NCI-H187 (cell line): ENCODE results near the gene TMEM26.

ENCODE experiments used
- DNase-seq, 2 experiments: peaks; one replicate each; lab custom pipeline; 2025; lab: John Stamatoyannopoulos, UW

The TMEM26 gene

GRCh38 chr10:61460835-61461234 is 7.7 kb upstream of the TMEM26 start:
- DNase-seq = no peak

GRCh38 chr10:61458031-61458430 is 4.8 kb upstream of the TMEM26 start:
- DNase-seq = no peak

GRCh38 chr10:61456095-61456789 is 3.1 kb upstream of the TMEM26 start:
- no peak for DNase-seq

GRCh38 chr10:61455656-61456055 is 2.5 kb upstream of the TMEM26 start:
- DNase-seq = no peak

- DNase-seq = no peak
Observed at GRCh38 chr10:61454541-61454940, 1.4 kb upstream of the TMEM26 start.

- no peak for DNase-seq
Observed at GRCh38 chr10:61452151-61452651, 980 bp downstream of the TMEM26 start.

GRCh38 chr10:61451357-61451756 is 1.8 kb downstream of the TMEM26 start:
- no peak for DNase-seq

GRCh38 chr10:61448841-61449600 is 4.2 kb downstream of the TMEM26 start:
- DNase-seq = no peak

- DNase-seq = no peak
Observed at GRCh38 chr10:61448091-61448490, 5.1 kb downstream of the TMEM26 start.

GRCh38 chr10:61439058-61439609 is 14.0 kb downstream of the TMEM26 start:
- no peak for DNase-seq

- DNase-seq = no peak
Observed at GRCh38 chr10:61438141-61438988, 14.8 kb downstream of the TMEM26 start.

- no peak for DNase-seq
Observed at GRCh38 chr10:61423178-61423577, 30.0 kb downstream of the TMEM26 start.

- no peak for DNase-seq
Observed at GRCh38 chr10:61417661-61418060, 35.5 kb downstream of the TMEM26 start.

GRCh38 chr10:61415824-61416223 is 37.4 kb downstream of the TMEM26 start:
- DNase-seq = no peak

- DNase-seq = no peak
Observed at GRCh38 chr10:61411706-61412105, 41.5 kb downstream of the TMEM26 start.

GRCh38 chr10:61410353-61411070 is 42.7 kb downstream of the TMEM26 start:
- DNase-seq = no peak

GRCh38 chr10:61409157-61409556 is 44.0 kb downstream of the TMEM26 start:
- no peak for DNase-seq

GRCh38 chr10:61408105-61408504 is 45.1 kb downstream of the TMEM26 start:
- DNase-seq = no peak

GRCh38 chr10:61406736-61407135 is 46.4 kb downstream of the TMEM26 start:
- no peak for DNase-seq

GRCh38 chr10:61406242-61406641 is 46.9 kb downstream of the TMEM26 start:
- DNase-seq = no peak

GRCh38 chr10:61404751-61405150 is 48.4 kb downstream of the TMEM26 start:
- DNase-seq = no peak
